ENCODE measurements around the gene MME. TPM values are rescaled to one million over a fixed set of nuclear protein-coding genes. Genes with fewer than 3 reads are reported as not detected.

Gene MME
- total RNA-seq, 2 experiments from 2014 or later: 84.4 to 118 TPM

- Histone ChIP-seq H3K36me3 (ENCODE audit: insufficient read depth, low read length) (peaks cover 97% of the 10 kb centered on the region), H3K27ac (ENCODE audit: low read depth, low read length, poor library complexity, severe bottlenecking) (no peak overlapping the region), H4K20me1 (ENCODE audit: insufficient read depth, low read length) (no peaks in the 10 kb centered on the region), H3K4me3 (ENCODE audit: low read depth, low read length, poor library complexity, severe bottlenecking) (no peak overlapping the region), H3K9me3 (ENCODE audit: low read length) (no peaks in the 10 kb centered on the region), H3K4me1 (ENCODE audit: insufficient read depth, low read length, poor library complexity, severe bottlenecking) (no peaks in the 10 kb centered on the region), H2AFZ (ENCODE audit: low read length) (no peak overlapping the region), H3K4me2 (ENCODE audit: low read length) (no peak overlapping the region), H3K79me2 (ENCODE audit: insufficient read depth, low read depth, low read length) (no peaks in the 10 kb centered on the region), H3K9me2 (ENCODE audit: insufficient read depth, low read length) (no peaks in the 10 kb centered on the region)
- DNase-seq (ENCODE audit: low spot score): no peak
- POLR2A ChIA-PET: no interaction called here
- CTCF ChIA-PET (ENCODE audit: unreplicated experiment): no interaction called here
- TF ChIP-seq CTCF (conservative IDR thresholded peaks at IDR 0.05; ENCODE audit: low read length) (no peak), EZH2phosphoT487 (IDR thresholded peaks at IDR 0.05; ENCODE audit: borderline replicate concordance, low read depth, low read length) (no peak)
- no TSS peak for BruUV-seq (replicated peaks)
- intact Hi-C loops (cut with micrococcal nuclease; ENCODE audit: unreplicated experiment): no loop called here
Observed at GRCh38 chr3:155154255-155154654, 74.1 kb downstream of the MME start.

- peaks cover 84% of the 10 kb centered on the region for H3K36me3 ChIP-seq (ENCODE audit: insufficient read depth, low read length)
- TF ChIP-seq CTCF (conservative IDR thresholded peaks at IDR 0.05; ENCODE audit: low read length): no peak
- no peak for TF ChIP-seq EZH2phosphoT487 (IDR thresholded peaks at IDR 0.05; ENCODE audit: borderline replicate concordance, low read depth, low read length)
- H3K4me2 ChIP-seq (ENCODE audit: low read length): no peak overlapping the region
- H3K9me3 ChIP-seq (ENCODE audit: low read length): no peaks in the 10 kb centered on the region
- no peak for DNase-seq (ENCODE audit: low spot score)
- BruUV-seq (replicated peaks): no TSS peak
- ChIA-PET POLR2A (no interaction called here), CTCF (ENCODE audit: unreplicated experiment) (no interaction called here)
- no peaks in the 10 kb centered on the region for H3K4me1 ChIP-seq (ENCODE audit: insufficient read depth, low read length, poor library complexity, severe bottlenecking)
- no peak overlapping the region for H3K27ac ChIP-seq (ENCODE audit: low read depth, low read length, poor library complexity, severe bottlenecking)
- no peaks in the 10 kb centered on the region for H3K9me2 ChIP-seq (ENCODE audit: insufficient read depth, low read length)
- no peak overlapping the region for H3K4me3 ChIP-seq (ENCODE audit: low read depth, low read length, poor library complexity, severe bottlenecking)
- H4K20me1 ChIP-seq (ENCODE audit: insufficient read depth, low read length): no peaks in the 10 kb centered on the region
- intact Hi-C loops (cut with micrococcal nuclease; ENCODE audit: unreplicated experiment): no loop called here
- no peaks in the 10 kb centered on the region for H3K79me2 ChIP-seq (ENCODE audit: insufficient read depth, low read depth, low read length)
- no peak overlapping the region for H2AFZ ChIP-seq (ENCODE audit: low read length)
Observed at GRCh38 chr3:155158346-155159037, 78.4 kb downstream of the MME start.

- no peak for DNase-seq (ENCODE audit: low spot score)
Observed at GRCh38 chr3:155159301-155159700, 79.2 kb downstream of the MME start.

More at GRCh38 chr3:155159301-155159700, 79.2 kb downstream of the MME start:
- no TSS peak for BruUV-seq (replicated peaks)
- no peaks in the 10 kb centered on the region for H3K9me2 ChIP-seq (ENCODE audit: insufficient read depth, low read length)
- intact Hi-C loops (cut with micrococcal nuclease; ENCODE audit: unreplicated experiment): no loop called here
- POLR2A ChIA-PET: no interaction called here
- CTCF ChIA-PET (ENCODE audit: unreplicated experiment): no interaction called here
- no peaks in the 10 kb centered on the region for H3K9me3 ChIP-seq (ENCODE audit: low read length)
- no peak overlapping the region for H3K4me2 ChIP-seq (ENCODE audit: low read length)
- H4K20me1 ChIP-seq (ENCODE audit: insufficient read depth, low read length): no peaks in the 10 kb centered on the region
- H2AFZ ChIP-seq (ENCODE audit: low read length): no peak overlapping the region
- H3K36me3 ChIP-seq (ENCODE audit: insufficient read depth, low read length): peaks cover 84% of the 10 kb centered on the region
- no peak overlapping the region for H3K27ac ChIP-seq (ENCODE audit: low read depth, low read length, poor library complexity, severe bottlenecking)
- no peak overlapping the region for H3K4me3 ChIP-seq (ENCODE audit: low read depth, low read length, poor library complexity, severe bottlenecking)
- TF ChIP-seq CTCF (conservative IDR thresholded peaks at IDR 0.05; ENCODE audit: low read length) (no peak), EZH2phosphoT487 (IDR thresholded peaks at IDR 0.05; ENCODE audit: borderline replicate concordance, low read depth, low read length) (no peak)
- no peaks in the 10 kb centered on the region for H3K4me1 ChIP-seq (ENCODE audit: insufficient read depth, low read length, poor library complexity, severe bottlenecking)
- no peaks in the 10 kb centered on the region for H3K79me2 ChIP-seq (ENCODE audit: insufficient read depth, low read depth, low read length)
